Mucosa of rectum (tissue), 2 donors: ENCODE measurements around the gene SLC9C2.
"Not testable (repeated sequence)": the region's sequence is repeated elsewhere in the genome, so short reads cannot be mapped to it uniquely, and the experiment has no call there.

Experiments used
- H3K27ac ChIP-seq, 2 donors: one replicate each; pipeline ENCODE4 v1.7.0; 2013; ENCODE audit warnings: inconsistent platforms in 2 of 2, low read depth in 2 of 2, low read length in 2 of 2
- H3K27me3 ChIP-seq, 2 donors: one replicate each; pipeline ENCODE4 v1.7.0; 2013; ENCODE audit warnings: low read length in 2 of 2; ENCODE audit not compliant: control insufficient read depth in 2 of 2, insufficient read depth in 2 of 2
- H3K36me3 ChIP-seq, 2 donors: one replicate each; pipeline ENCODE4 v1.7.0; 2013; ENCODE audit warnings: low read length in 2 of 2; ENCODE audit not compliant: control insufficient read depth in 2 of 2, insufficient read depth in 2 of 2
- H3K4me1 ChIP-seq, 2 donors: one replicate each; pipeline ENCODE4 v1.7.0; 2013; ENCODE audit warnings: low read length in 2 of 2, mild to moderate bottlenecking in 1 of 2; ENCODE audit not compliant: control insufficient read depth in 2 of 2, insufficient read depth in 2 of 2
- H3K4me3 ChIP-seq, 2 donors: one replicate each; pipeline ENCODE4 v1.7.0; 2013; ENCODE audit warnings: low read length in 2 of 2
- H3K9ac ChIP-seq, 2 donors: one replicate each; pipeline ENCODE4 v1.7.0; 2013; ENCODE audit warnings: low read length in 2 of 2, low read depth in 1 of 2, mild to moderate bottlenecking in 1 of 2
- H3K9me3 ChIP-seq, 2 donors: one replicate each; pipeline ENCODE4 v1.7.0; 2013; ENCODE audit warnings: low read length in 2 of 2; ENCODE audit not compliant: control insufficient read depth in 2 of 2
- donor health status: healthy.
- donor health status: Normal muscosa, but diverticular disease.

SLC9C2 gene

GRCh38 chr1:173580658-173581057, 22.2 kb downstream of the SLC9C2 start:
- Histone ChIP-seq H3K27me3 (no peaks in the 10 kb centered on the region), H3K9me3 (no peaks in the 10 kb centered on the region), H3K4me3 (no peak overlapping the region), H3K36me3 (no peaks in the 10 kb centered on the region), H3K9ac (no peak overlapping the region), H3K27ac (no peak overlapping the region), H3K4me1 (no peaks in the 10 kb centered on the region)

DNA sequence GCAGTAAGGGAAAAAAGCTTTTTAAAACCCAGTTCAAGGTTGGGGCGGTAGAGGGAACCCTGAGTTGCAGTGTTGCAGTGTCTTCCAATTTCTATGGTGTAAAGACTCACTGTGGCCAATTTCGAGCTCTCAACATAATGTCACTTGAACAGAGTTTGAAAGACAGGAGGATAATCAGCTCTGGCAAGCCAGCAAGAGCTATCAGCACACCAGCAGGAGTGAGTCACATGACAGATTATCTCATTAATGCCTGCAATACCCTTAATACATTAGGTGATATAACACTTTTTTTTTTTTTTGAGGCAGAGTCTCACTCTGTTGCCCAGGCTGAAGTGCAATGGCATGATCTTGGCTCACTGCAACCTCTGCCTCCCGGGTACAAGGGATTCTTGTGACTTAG, 22.8 kb downstream of the SLC9C2 start:
- Histone ChIP-seq H3K4me1 (no peaks in the 10 kb centered on the region), H3K36me3 (no peaks in the 10 kb centered on the region), H3K27ac (no peak overlapping the region), H3K4me3 (no peak overlapping the region), H3K27me3 (no peaks in the 10 kb centered on the region), H3K9me3 (no peaks in the 10 kb centered on the region), H3K9ac (no peak overlapping the region)

GRCh38 chr1:173573596-173573995, 29.3 kb downstream of the SLC9C2 start:
- Histone ChIP-seq H3K9ac (no peak overlapping the region), H3K27ac (no peak overlapping the region), H3K36me3 (no peaks in the 10 kb centered on the region), H3K27me3 (no peaks in the 10 kb centered on the region), H3K4me3 (no peak overlapping the region), H3K9me3 (no peaks in the 10 kb centered on the region), H3K4me1 (no peaks in the 10 kb centered on the region)

DNA sequence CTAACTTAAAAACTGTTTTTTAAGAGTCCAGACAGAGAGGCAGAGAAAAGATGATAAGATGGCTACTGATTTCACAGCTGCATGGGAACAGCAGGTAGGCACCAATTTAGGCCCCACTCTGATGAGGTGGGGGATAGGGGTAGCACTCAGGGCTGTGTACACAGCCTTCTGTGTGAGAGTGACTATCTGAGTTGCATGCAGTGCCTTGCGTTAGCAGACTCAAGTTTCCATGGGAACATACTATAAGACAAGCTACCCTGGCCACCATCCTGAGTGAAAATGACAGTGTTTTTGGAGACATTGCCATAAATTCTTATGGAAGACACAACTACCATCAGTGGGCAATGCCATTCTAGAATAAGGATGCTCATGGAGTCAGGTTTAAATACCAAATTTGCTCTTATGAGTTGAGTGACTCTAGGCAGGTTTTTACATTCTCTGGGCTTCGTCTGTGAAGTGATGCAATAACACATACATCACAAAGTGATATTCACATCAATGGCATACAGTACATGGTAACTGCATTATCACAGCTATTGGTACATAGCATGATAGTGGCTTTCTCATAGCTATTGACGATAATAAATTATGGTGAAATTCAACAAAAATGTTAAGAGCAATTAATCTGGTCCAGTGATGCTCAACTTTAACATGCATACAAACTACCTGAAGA, 30.5 kb downstream of the SLC9C2 start:
- H3K9me3 ChIP-seq: no peaks in the 10 kb centered on the region
- H3K4me1 ChIP-seq: no peaks in the 10 kb centered on the region
- H3K36me3 ChIP-seq: no peaks in the 10 kb centered on the region
- H3K9ac ChIP-seq: no peak overlapping the region
- no peaks in the 10 kb centered on the region for H3K27me3 ChIP-seq
- H3K27ac ChIP-seq: no peak overlapping the region
- H3K4me3 ChIP-seq: no peak overlapping the region

GRCh38 chr1:173570370-173571007, 32.4 kb downstream of the SLC9C2 start:
- no peaks in the 10 kb centered on the region for H3K36me3 ChIP-seq

DNA sequence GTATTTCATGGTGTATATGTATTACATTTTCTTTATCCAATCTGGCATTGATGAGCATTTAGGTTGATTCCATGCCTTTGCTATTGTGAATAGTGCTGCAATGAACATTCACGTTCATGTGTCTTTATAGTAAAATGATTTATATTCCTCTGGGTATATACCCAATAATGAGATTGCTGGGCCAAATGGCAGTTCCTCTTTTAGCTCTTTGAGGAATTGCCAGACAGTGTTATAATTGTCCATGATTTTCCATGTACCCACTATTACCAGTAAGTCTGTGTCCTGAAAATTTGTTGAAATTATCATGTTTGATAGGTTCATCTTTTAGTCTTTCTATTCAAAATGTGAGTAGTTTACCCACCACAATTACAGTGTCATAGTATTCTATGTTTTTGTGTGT, 34.4 kb downstream of the SLC9C2 start:
- H3K9me3 ChIP-seq: no peaks in the 10 kb centered on the region
- H3K4me1 ChIP-seq: no peaks in the 10 kb centered on the region
- no peak overlapping the region for H3K27ac ChIP-seq
- no peak overlapping the region for H3K4me3 ChIP-seq
- no peaks in the 10 kb centered on the region for H3K36me3 ChIP-seq
- H3K27me3 ChIP-seq: no peaks in the 10 kb centered on the region
- no peak overlapping the region for H3K9ac ChIP-seq

More at GRCh38 chr1:173570370-173571007, 32.4 kb downstream of the SLC9C2 start:
- Histone ChIP-seq H3K9ac (no peak overlapping the region), H3K9me3 (no peaks in the 10 kb centered on the region), H3K4me3 (no peak overlapping the region), H3K27me3 (no peaks in the 10 kb centered on the region), H3K4me1 (no peaks in the 10 kb centered on the region), H3K27ac (no peak overlapping the region)

DNA sequence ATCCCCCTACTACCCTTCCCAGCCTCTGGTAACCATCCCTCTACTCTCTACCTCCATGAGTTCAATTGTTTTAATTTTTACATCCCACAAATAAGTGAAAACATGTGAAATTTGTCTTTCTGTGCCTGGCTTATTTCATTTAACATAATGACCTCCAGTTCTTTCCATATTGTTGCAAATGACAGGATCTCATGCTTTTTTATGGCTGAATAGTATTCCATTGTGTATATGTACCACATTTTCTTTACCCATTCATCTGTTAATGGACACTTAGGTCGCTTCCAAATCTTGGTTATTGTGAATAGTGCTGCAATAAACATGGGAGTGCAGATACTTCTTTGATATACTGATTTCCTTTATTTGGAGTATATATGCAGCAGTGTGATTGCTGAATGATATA, 39.0 kb downstream of the SLC9C2 start:
- H3K4me1 ChIP-seq, H3K27me3 ChIP-seq, H3K36me3 ChIP-seq, H3K9ac ChIP-seq, H3K4me3 ChIP-seq, H3K27ac ChIP-seq, H3K9me3 ChIP-seq: not testable (repeated sequence)

DNA sequence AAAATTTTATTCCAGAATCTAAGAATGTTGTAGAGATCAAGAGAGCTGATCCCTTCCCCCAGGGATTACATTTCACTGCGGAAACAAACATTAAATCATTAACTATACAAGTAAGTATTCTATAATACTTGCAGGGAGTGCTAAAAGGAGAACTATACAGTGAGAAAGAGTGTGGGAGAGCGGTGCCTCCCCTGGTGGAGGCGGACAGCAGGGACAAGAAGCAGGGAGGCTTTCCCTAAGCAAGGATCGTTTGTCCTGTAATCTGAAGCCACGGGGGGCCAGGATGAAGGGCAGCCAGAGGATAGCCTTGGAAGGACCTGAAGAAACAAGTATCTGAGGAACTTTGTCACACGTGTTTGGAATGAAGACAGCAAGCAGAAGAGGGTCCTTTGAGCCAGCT, 40.1 kb downstream of the SLC9C2 start:
- Histone ChIP-seq H3K4me1 (no peaks in the 10 kb centered on the region), H3K27ac (no peak overlapping the region), H3K9me3 (no peaks in the 10 kb centered on the region), H3K4me3 (no peak overlapping the region), H3K36me3 (no peaks in the 10 kb centered on the region), H3K27me3 (no peaks in the 10 kb centered on the region), H3K9ac (no peak overlapping the region)

DNA sequence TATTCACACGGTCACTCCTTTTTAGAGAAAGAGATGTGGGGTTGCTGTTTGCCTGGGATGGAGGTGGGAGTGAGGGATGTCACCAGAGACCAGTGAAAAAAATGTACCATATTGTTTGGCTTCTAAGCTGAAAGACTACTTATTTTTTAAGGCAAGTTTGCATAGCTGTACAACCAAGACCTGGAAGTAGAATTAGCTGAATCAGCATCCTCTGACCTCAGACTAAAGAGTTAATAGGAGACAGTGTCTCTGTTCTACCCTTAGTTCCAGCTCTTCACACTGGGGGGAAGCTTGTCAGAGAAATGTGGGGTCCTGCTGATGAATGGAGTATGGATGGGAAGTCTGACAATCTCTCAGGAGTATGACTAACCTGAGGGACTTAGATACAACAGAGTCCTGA, 41.6 kb downstream of the SLC9C2 start:
- Histone ChIP-seq H3K36me3 (no peaks in the 10 kb centered on the region), H3K4me1 (no peaks in the 10 kb centered on the region), H3K27ac (no peak overlapping the region), H3K27me3 (no peaks in the 10 kb centered on the region), H3K4me3 (no peak overlapping the region), H3K9ac (no peak overlapping the region), H3K9me3 (no peaks in the 10 kb centered on the region)

- Histone ChIP-seq H3K4me3 (no peak overlapping the region), H3K9me3 (no peaks in the 10 kb centered on the region), H3K9ac (no peak overlapping the region), H3K4me1 (no peaks in the 10 kb centered on the region), H3K27ac (no peak overlapping the region), H3K36me3 (no peaks in the 10 kb centered on the region), H3K27me3 (no peaks in the 10 kb centered on the region)
These were observed 42.5 kb downstream of the SLC9C2 start for GRCh38 chr1:173560285-173560880.
